Umbilical cord (tissue), 2 donors: ENCODE measurements around the gene RNASEH2A. TPM values are rescaled to one million over a fixed set of nuclear protein-coding genes. Genes with fewer than 3 reads are reported as not detected.
"Not testable (repeated sequence)": the region's sequence is repeated elsewhere in the genome, so short reads cannot be mapped to it uniquely, and the experiment has no call there.

Experiments used
- DNase-seq: peaks from one replicate; pipeline ENCODE4 v3.0.0-alpha.2; 2015; ENCODE audit warnings: low spot score
- total RNA-seq: library from RNA; depleted of rRNA; stranded (reverse); fragments of >200 nt; gene quantifications from one replicate; pipeline ENCODE4 v1.2.3, GENCODE V29; 2014; ENCODE audit warnings: low replicate concordance; ENCODE audit not compliant: insufficient read depth

RNASEH2A gene
- total RNA-seq, 1 donor from 2014 or later, result 5.3 TPM

GRCh38 chr19:12833418-12833737 is 27.0 kb downstream of the RNASEH2A start:
- no peak for DNase-seq

GRCh38 chr19:12833738-12834565 is 27.6 kb downstream of the RNASEH2A start:
- no peak for DNase-seq

DNA sequence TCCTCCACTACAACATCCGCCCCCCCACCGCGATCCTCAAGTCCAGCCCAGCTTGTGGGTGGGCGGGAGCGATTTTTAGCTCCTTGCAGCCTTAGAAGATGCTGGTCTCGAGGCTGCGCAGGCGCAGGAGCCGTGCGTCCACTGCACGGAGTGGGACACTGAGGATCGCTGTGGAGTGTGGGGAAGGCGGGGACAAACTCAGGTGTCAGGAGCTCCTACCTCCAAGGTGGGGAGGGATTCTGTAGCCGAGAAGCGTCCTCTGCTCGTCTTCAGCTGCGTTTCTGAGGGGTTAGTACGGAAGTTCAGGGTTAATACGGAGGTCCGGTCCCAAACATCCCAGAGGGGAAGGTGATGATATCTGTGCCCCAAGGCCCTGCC is 28.2 kb downstream of the RNASEH2A start, which contains the start of gene RTBDN:
Gene RTBDN, minus strand, starts transcription at position 14 of the 378 bp plus-strand sequence. CDS start 4,600 bp downstream, outside the sequence.
- DNase-seq, result no peak

DNA sequence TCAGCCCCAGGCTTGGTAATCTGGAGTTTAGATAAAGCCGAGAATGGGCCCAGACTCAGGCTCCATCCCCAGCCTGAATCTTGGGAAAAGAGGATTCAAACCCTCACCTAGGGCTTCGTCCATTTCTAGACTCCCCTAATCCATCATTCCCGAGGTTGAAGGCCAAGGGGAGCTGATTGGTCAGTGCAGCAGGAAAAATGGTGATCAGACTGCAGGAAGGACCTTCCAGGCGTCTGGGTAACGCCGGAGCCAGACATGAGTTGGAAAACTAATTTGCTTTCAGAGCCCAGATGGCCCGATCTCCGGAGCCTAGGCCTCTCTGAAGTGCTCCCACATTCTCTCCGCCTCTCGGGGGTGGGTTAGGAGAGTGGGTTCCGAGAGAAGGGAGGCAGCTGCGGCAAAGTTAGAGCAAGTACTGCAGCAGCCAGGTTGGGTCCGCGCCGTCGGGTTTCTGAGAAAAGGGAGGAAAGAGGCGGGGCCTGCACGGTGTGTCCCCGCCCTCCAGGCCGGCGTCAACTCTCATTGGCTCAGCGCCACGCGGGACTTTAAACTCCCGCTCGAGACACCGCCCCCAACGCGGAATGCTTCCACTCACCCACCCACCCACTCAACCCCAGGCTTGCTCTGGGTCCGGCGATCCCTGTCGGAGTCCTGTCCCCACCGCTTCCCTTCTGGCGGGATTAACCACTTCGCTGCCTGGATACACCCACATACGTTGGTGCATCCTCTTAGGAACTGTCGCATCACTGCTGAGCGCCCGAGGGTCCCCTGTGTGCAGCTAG is 28.8 kb downstream of the RNASEH2A start:
- DNase-seq, result no peak

- DNase-seq, result no peak
Measured at GRCh38 chr19:12836529-12836863, 30.1 kb downstream of the RNASEH2A start.

- no peak for DNase-seq
Measured at GRCh38 chr19:12837225-12837624, 30.8 kb downstream of the RNASEH2A start.

- DNase-seq, result no peak
Measured at GRCh38 chr19:12838182-12838885, 31.9 kb downstream of the RNASEH2A start, which contains the start of gene MAST1. Gene MAST1 (plus strand): TSS chr19:12838515. CDS start chr19:12838573, 58 bp downstream.

DNA sequence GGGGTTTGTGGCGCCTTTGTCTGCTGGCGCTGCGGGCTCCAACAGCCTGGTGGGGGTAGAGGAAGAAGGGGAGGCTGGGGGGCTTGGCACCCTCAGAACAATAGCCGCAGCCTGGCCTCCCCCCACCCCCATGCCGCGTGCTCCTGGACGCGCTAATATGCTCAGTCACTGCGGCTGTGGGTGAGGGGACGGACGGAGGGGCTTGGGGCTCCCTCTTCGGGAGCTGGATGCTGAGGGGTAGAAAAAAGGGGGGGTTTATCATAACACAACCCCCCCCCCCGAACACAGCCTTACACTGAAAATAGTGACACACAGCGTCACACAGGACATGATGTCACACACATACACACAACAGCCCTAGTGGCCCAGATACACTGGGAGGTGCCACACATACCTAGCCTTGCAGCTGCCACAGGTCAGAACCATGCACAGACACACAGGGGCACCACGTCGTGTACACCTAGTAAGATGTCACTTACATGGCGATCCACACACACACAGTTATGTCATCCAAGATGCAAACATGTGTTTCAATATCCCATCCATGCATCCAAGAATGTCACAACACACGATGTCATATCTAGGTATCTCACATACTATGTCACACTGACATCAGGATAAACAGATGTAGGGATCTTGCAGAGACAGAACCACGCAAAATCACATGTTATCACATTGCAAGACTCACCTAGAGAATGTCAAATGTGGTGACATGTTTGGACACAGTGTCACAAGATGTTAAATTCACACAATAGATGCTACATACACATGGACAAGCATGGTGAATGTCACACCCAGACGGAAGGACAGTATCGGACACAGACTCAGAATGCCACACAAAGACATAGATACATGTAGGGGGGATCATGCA is 32.7 kb downstream of the RNASEH2A start:
- DNase-seq, result no peak

- no peak for DNase-seq
Measured at GRCh38 chr19:12840091-12841079, 34.0 kb downstream of the RNASEH2A start.

- DNase-seq, result no peak
Measured at GRCh38 chr19:12841094-12841493, 34.7 kb downstream of the RNASEH2A start.

GRCh38 chr19:12842511-12842910 is 36.1 kb downstream of the RNASEH2A start:
- no peak for DNase-seq

- no peak for DNase-seq
Measured at GRCh38 chr19:12843328-12843727, 36.9 kb downstream of the RNASEH2A start.

DNA sequence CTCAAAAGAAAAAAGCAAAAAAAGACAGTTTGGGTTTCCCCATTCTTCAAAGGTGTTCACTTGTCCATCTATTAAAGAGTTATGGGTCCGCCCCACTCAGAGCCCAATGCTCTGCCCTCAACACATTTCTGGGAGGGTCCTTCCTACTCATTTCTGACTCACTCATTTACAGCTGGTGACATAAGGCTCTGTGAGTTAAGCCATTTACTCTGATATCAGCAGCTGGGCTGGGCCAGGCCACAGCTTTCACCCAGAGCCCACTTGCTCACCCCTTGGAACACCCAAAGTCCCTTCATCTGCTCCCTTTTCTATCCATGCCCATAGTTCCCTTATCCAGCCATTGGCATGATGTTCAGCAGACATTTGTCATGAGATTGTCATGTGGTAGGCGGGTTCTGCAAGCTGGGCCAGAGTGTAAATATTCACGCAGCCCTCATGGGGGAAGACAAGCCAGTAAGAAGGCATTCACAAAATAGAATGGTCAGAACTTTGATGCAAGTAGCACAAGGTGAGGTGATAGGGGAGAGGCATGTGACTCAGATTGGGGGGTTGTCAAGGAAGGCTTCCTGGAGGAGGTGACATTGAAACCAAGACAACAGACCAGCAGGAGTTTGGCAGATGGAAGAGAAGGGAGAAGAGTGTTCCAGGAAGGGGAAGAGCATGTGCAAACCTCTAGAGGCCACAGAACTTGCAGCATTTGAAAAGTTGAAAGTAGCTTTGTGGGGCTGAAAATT is 37.8 kb downstream of the RNASEH2A start:
- DNase-seq, result no peak

- not testable (repeated sequence) for DNase-seq
Measured at GRCh38 chr19:12846613-12847012, 40.2 kb downstream of the RNASEH2A start.

GRCh38 chr19:12847159-12848139 is 41.1 kb downstream of the RNASEH2A start:
- DNase-seq, result peak; percentile 80

- no peak for DNase-seq
Measured at GRCh38 chr19:12856653-12857052, 50.3 kb downstream of the RNASEH2A start.

DNA sequence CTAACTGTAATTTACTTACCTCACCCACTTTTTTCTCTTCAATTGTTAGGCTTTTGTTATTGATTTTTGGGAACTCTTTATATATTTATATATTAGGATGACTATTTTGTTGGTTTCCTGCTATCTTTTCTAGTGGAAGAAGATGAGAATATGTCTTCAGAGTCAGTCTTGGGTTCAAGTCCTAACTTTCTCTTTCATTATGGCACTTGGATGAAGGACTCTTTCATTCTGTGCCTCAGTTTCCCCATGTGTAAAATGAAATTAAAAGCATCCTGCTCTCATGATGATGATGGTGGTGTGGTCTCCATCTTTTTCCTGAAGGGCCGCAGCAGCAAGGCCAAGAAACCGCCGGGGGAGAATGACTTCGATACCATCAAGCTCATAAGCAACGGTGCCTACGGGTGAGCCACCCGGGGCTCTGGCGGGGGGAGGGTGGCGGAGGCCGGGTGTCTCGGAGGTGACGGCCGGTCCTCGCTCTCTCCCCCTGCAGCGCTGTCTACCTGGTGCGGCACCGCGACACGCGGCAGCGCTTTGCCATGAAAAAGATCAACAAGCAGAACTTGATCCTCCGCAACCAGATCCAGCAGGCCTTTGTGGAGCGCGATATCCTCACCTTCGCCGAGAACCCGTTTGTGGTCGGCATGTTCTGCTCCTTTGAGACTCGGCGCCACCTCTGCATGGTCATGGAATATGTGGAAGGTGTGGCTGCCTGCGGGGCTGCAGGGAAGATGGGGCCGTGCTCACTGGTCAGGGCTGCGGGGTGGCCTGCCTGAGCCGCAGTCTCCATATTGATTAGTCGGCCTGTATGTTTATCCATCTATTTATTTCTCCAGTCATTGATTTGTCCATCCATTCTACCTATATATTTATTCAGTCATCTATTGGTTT is 51.9 kb downstream of the RNASEH2A start:
- DNase-seq, result no peak
